ENCODE data around the gene EFHC2. TPM values are rescaled to one million over a fixed set of nuclear protein-coding genes. Genes with fewer than 3 reads are reported as not detected.
A peak's percentile ranks its signal among the peaks of the same experiment; 100 is the strongest.
"Not testable (repeated sequence)": the region's sequence is repeated elsewhere in the genome, so short reads cannot be mapped to it uniquely, and the experiment has no call there.

Gene EFHC2
- total RNA-seq, 1 donor from 2014 or later: not detected

DNA sequence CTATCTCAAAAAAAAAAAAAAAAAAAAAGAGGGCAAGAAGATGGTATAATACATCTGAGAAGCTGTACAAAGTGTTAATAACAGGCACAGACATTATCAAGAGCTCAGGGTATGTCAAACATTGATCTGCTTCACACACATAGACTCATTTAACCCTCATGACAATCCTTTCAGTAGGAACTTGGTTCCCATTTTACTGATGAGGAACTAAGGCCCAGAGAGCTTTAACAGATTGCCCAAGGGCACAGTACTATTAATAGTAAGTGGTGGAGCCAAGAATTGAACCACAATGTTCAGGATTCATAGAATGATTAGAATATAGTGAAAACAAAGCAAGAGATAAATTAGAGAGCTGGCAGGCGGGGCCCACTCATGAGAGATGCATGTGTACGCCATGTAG lies 154.4 kb downstream of the EFHC2 start:
- Mint-ChIP-seq H3K36me3 (ENCODE audit: low read depth) (no peaks in the 10 kb centered on the region), H3K9me3 (ENCODE audit: low read depth) (peaks cover 13% of the 10 kb centered on the region), H3K4me1 (ENCODE audit: low read depth) (no peaks in the 10 kb centered on the region), H3K27me3 (ENCODE audit: low read depth) (no peaks in the 10 kb centered on the region), H3K4me3 (ENCODE audit: unreplicated experiment) (no peak overlapping the region), H3K27ac (ENCODE audit: unreplicated experiment) (no peak overlapping the region)
- DNase-seq (ENCODE audit: low spot score): no peak
- TF ChIP-seq, protein P1, sequence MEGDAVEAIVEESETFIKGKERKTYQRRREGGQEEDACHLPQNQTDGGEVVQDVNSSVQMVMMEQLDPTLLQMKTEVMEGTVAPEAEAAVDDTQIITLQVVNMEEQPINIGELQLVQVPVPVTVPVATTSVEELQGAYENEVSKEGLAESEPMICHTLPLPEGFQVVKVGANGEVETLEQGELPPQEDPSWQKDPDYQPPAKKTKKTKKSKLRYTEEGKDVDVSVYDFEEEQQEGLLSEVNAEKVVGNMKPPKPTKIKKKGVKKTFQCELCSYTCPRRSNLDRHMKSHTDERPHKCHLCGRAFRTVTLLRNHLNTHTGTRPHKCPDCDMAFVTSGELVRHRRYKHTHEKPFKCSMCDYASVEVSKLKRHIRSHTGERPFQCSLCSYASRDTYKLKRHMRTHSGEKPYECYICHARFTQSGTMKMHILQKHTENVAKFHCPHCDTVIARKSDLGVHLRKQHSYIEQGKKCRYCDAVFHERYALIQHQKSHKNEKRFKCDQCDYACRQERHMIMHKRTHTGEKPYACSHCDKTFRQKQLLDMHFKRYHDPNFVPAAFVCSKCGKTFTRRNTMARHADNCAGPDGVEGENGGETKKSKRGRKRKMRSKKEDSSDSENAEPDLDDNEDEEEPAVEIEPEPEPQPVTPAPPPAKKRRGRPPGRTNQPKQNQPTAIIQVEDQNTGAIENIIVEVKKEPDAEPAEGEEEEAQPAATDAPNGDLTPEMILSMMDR (IDR thresholded peaks at IDR 0.05): no peak

DNA sequence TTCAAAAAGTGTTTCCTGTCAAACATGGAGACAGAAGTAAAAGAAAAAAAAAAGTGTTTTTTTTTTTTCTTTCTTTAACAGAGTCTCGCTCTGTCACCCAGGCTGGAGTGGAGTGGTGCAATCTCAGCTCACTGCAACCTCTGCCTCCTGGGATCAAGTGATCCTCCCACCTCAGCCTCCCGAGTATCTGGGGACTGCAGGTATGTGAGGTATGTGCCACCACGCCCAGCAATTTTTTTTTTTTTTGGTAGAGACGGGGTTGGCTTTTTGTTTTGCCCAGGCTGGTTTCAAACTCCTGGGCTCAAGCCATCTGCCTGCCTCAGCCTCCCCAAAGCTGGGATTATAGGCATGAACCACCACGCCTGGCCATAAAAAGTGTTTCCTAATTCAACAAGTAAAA lies 155.6 kb downstream of the EFHC2 start:
- H3K4me3 Mint-ChIP-seq (ENCODE audit: unreplicated experiment); H3K4me1 Mint-ChIP-seq (ENCODE audit: low read depth); H3K27ac Mint-ChIP-seq (ENCODE audit: unreplicated experiment): not testable (repeated sequence)

DNA sequence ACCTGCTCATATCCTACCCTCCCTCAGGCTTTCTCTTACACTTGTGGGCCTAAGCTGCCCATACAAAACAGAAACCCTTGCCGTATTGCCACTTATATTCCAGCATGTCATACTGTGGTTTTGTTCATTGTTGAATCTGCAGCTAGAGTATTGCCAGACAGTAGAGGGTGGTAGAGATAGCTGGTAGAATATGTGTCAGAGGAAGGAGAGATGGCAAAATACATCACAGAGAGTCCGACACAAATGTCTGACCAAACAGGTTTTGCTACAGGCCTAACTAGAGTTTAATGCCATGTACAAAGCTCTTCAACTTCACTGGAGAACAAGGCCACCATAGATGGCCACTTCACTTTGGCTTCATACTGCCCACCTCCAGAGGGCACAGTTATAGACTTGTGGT lies 160.1 kb downstream of the EFHC2 start:
- no peak overlapping the region for H3K4me3 Mint-ChIP-seq (ENCODE audit: unreplicated experiment)
- H3K9me3 Mint-ChIP-seq (ENCODE audit: low read depth): peaks cover 2% of the 10 kb centered on the region
- no peaks in the 10 kb centered on the region for H3K27me3 Mint-ChIP-seq (ENCODE audit: low read depth)
- TF ChIP-seq, protein P1 (IDR thresholded peaks at IDR 0.05): peak; percentile 11
- DNase-seq (ENCODE audit: low spot score): no peak
- H3K27ac Mint-ChIP-seq (ENCODE audit: unreplicated experiment): no peak overlapping the region
- no peaks in the 10 kb centered on the region for H3K4me1 Mint-ChIP-seq (ENCODE audit: low read depth)
- H3K36me3 Mint-ChIP-seq (ENCODE audit: low read depth): no peaks in the 10 kb centered on the region

More for the DNA sequence above, 155.6 kb downstream of the EFHC2 start:
- H3K9me3 Mint-ChIP-seq (ENCODE audit: low read depth): peaks cover 14% of the 10 kb centered on the region
- H3K27me3 Mint-ChIP-seq (ENCODE audit: low read depth); DNase-seq (ENCODE audit: low spot score); H3K36me3 Mint-ChIP-seq (ENCODE audit: low read depth): not testable (repeated sequence)

DNA sequence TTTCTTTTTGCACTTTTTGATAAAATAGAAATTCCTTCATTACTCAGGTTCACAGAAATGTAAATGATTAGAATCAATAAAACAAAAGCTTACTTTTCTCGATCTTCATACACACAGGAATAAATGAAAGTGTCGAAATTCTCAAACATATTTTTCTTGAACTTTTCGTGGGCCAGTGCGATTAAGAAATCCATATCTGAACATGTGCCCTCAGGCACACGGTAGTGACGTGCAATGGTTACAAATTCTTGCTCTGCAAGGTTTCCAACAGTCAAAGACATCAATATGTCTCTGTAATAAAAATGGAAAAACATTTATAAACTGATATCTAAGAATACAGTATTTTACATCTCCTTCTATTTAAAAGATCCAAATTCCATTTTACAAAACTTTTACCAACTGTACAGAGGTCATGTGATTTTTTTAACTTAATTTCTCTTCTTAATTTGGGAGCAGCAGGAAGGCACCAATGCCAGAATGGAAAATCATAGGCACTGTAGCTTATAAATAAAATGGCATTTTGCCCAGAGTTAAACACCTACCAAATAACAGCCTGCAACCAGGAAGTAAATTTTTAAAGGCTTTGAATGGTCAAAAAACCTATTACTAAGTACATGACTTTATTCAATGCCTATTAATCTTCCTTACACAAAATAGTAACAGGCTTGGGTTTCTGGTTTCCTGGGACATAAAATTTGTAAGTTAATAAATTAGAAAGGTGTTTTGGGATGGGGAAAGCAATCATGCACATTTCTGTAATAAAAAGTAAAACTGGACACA lies 165.0 kb downstream of the EFHC2 start:
- H3K36me3 Mint-ChIP-seq (ENCODE audit: low read depth): no peaks in the 10 kb centered on the region
- no peaks in the 10 kb centered on the region for H3K27me3 Mint-ChIP-seq (ENCODE audit: low read depth)
- H3K27ac Mint-ChIP-seq (ENCODE audit: unreplicated experiment): no peak overlapping the region
- TF ChIP-seq, protein P1 (IDR thresholded peaks at IDR 0.05): no peak
- H3K9me3 Mint-ChIP-seq (ENCODE audit: low read depth): peaks cover 10% of the 10 kb centered on the region
- no peaks in the 10 kb centered on the region for H3K4me1 Mint-ChIP-seq (ENCODE audit: low read depth)
- H3K4me3 Mint-ChIP-seq (ENCODE audit: unreplicated experiment): no peak overlapping the region
- DNase-seq (ENCODE audit: low spot score): no peak

DNA sequence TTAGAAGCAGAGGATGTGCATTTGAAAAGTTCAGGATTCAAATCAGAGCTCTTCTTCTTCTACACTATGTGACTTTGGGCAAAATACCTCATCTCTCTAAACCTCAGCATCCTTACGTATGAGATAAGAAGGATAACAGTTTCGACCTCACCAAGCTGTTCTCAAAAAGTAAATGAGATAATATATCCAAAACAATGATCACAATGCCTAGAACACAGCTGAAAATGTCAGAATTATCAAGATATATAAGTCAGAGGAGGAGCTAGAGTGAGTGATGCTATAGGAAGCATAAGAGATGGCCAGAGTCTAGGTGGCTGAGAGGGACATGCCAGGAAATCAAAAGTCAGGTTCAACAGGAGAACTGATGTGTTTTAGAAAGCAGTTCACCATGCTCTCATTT lies 168.0 kb downstream of the EFHC2 start:
- Mint-ChIP-seq H3K9me3 (ENCODE audit: low read depth) (peaks cover 25% of the 10 kb centered on the region), H3K4me1 (ENCODE audit: low read depth) (no peaks in the 10 kb centered on the region), H3K4me3 (ENCODE audit: unreplicated experiment) (no peak overlapping the region), H3K27ac (ENCODE audit: unreplicated experiment) (no peak overlapping the region), H3K36me3 (ENCODE audit: low read depth) (no peaks in the 10 kb centered on the region), H3K27me3 (ENCODE audit: low read depth) (no peaks in the 10 kb centered on the region)
- DNase-seq (ENCODE audit: low spot score): no peak
- TF ChIP-seq, protein P1 (IDR thresholded peaks at IDR 0.05): no peak

DNA sequence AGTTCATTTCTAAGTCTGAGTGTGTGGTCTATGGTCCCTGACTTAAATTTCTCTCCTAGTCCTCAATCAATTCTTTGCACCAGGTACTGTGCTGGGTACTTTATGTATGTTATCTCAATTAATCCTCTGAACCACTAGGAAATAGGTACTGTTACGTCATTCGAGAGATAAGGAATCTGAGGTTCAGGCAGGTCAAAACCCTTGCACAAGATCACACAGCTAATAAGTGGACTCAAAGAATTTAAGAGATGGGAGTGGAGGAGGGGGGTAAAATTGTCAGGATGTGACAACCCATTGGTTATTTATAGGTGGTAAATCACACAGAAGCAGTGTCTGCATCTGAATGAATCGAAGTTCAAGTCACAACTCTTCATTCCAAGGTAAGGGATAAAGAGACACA lies 169.4 kb downstream of the EFHC2 start:
- TF ChIP-seq, protein P1 (IDR thresholded peaks at IDR 0.05): no peak
- no peak overlapping the region for H3K4me3 Mint-ChIP-seq (ENCODE audit: unreplicated experiment)
- peaks cover 28% of the 10 kb centered on the region for H3K9me3 Mint-ChIP-seq (ENCODE audit: low read depth)
- no peaks in the 10 kb centered on the region for H3K27me3 Mint-ChIP-seq (ENCODE audit: low read depth)
- DNase-seq (ENCODE audit: low spot score): no peak
- no peaks in the 10 kb centered on the region for H3K4me1 Mint-ChIP-seq (ENCODE audit: low read depth)
- no peaks in the 10 kb centered on the region for H3K36me3 Mint-ChIP-seq (ENCODE audit: low read depth)
- H3K27ac Mint-ChIP-seq (ENCODE audit: unreplicated experiment): no peak overlapping the region
